Ovary (tissue), 3 donors: Measurements from ENCODE around the gene COL1A2.

Experiments used
- EP300 ChIP-seq: sonication (generic); formaldehyde crosslinking; IDR thresholded peaks from one replicate; pipeline ENCODE4 v1.6.1; 2017; ENCODE audit warnings: antibody characterized with exemption
- POLR2A ChIP-seq: fragments of 450-650 bp; IDR thresholded peaks from one replicate; pipeline ENCODE4 v1.6.1; 2017; ENCODE audit warnings: antibody characterized with exemption, mild to moderate bottlenecking, moderate library complexity
- TF ChIP-seq, protein P1 (sequence below), 3 donors: fragments of 450-650 bp in 2 of 3; fragments of 200-600 bp in 1 of 3; IDR thresholded peaks; one replicate each; pipeline versions ENCODE4 v1.5.1 to v1.8.0; 2016 to 2022; ENCODE audit warnings: antibody characterized with exemption in 3 of 3, mild to moderate bottlenecking in 1 of 3
- donor health status: DM: no; HTN: no; CAD: no.

DNA sequence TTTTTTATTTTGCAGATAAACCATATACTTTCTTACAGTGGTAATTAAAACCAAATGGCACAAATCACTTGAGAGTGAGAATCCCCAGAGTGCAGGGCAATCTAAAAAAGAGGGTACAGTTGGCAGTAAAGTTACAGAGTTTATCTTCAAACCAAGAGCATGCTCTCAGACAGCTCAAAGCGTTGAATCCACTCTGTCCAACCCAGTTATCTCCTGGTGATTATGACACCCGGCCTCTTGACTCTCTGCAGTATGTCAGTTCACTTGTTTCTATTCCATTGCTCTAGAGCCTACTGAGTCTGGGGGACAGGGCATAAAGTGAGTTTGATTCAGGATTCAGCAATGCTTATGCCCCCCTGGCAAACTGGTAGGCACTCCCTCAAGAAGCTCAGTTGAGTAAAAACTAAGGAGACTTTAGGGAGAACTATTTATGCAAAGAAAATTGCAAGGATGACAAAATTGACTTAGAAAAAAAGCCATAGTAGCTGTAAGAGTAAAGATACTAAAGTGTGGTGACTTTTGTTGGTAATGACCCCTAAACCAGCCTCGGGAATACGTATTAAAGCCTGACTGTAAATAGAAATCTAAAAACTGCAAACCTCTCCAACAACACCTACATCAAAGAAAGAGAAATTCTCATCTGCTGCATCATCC, 55.5 kb downstream of the COL1A2 start:
- TF ChIP-seq, protein P1, sequence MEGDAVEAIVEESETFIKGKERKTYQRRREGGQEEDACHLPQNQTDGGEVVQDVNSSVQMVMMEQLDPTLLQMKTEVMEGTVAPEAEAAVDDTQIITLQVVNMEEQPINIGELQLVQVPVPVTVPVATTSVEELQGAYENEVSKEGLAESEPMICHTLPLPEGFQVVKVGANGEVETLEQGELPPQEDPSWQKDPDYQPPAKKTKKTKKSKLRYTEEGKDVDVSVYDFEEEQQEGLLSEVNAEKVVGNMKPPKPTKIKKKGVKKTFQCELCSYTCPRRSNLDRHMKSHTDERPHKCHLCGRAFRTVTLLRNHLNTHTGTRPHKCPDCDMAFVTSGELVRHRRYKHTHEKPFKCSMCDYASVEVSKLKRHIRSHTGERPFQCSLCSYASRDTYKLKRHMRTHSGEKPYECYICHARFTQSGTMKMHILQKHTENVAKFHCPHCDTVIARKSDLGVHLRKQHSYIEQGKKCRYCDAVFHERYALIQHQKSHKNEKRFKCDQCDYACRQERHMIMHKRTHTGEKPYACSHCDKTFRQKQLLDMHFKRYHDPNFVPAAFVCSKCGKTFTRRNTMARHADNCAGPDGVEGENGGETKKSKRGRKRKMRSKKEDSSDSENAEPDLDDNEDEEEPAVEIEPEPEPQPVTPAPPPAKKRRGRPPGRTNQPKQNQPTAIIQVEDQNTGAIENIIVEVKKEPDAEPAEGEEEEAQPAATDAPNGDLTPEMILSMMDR (IDR thresholded peaks at IDR 0.05): no peak
- TF ChIP-seq POLR2A: no peak
- TF ChIP-seq EP300: no peak
